Upper lobe of left lung (tissue), 6 donors: ENCODE measurements around the gene PLEKHM1. TPM values are rescaled to one million over a fixed set of nuclear protein-coding genes. Genes with fewer than 3 reads are reported as not detected.
A peak's percentile ranks its signal among the peaks of the same experiment; 100 is the strongest.
"Not testable (repeated sequence)": the region's sequence is repeated elsewhere in the genome, so short reads cannot be mapped to it uniquely, and the experiment has no call there.

Experiments
- ATAC-seq, 2 donors: fragments of 200-7000 bp; cut with Tn5 transposase; one replicate each; pipeline ENCODE4 v1.9.1; 2022; ENCODE audit warnings: mild to moderate bottlenecking in 2 of 2, moderate library complexity in 2 of 2; ENCODE audit not compliant: low FRiP score in 2 of 2
- DNase-seq, 2 donors: peaks; one replicate each; pipeline ENCODE4 v3.0.0-alpha.2; 2019 to 2020
- H3K27ac ChIP-seq, 4 donors: fragments of 200-600 bp; sonication (generic); one replicate each; pipeline ENCODE4 v1.5.1; 2016 to 2019
- H3K27me3 ChIP-seq, 4 donors: fragments of 200-600 bp; sonication (generic); one replicate each; pipeline ENCODE4 v1.5.1; 2017 to 2019
- H3K36me3 ChIP-seq, 4 donors: fragments of 200-600 bp; sonication (generic); one replicate each; pipeline ENCODE4 v1.5.1; 2016 to 2019
- H3K4me1 ChIP-seq, 4 donors: fragments of 200-600 bp; sonication (generic); one replicate each; pipeline ENCODE4 v1.5.1; 2018 to 2019
- H3K4me3 ChIP-seq, 4 donors: fragments of 200-600 bp; sonication (generic); one replicate each; pipeline ENCODE4 v1.5.1; 2017 to 2019; ENCODE audit warnings: mild to moderate bottlenecking in 2 of 4, moderate library complexity in 1 of 4
- H3K9me3 ChIP-seq, 4 donors: fragments of 200-600 bp; sonication (generic); one replicate each; pipeline ENCODE4 v1.5.1; 2018 to 2019
- EP300 ChIP-seq, 4 donors: sonication (generic); formaldehyde crosslinking; IDR thresholded peaks; one replicate each; pipeline ENCODE4 v1.5.1; 2017; ENCODE audit warnings: antibody characterized with exemption in 4 of 4, control low read depth in 2 of 4
- POLR2AphosphoS5 ChIP-seq, 2 donors: sonication (generic); formaldehyde crosslinking; IDR thresholded peaks; one replicate each; pipeline ENCODE4 v1.5.1; 2017; ENCODE audit warnings: antibody characterized with exemption in 2 of 2
- WGBS, 2 donors: methylation state at CpG; one replicate each; pipeline ENCODE4 v1.1.5; 2017 to 2018; 5-methylcytosine and 5-hydroxymethylcytosine counted together
- total RNA-seq, 6 donors: library from RNA; depleted of rRNA in 4 of 6; stranded (reverse); fragments of >200 nt in 4 of 6; gene quantifications; one replicate each; pipeline versions ENCODE4 v1.1.0 to v1.2.1, GENCODE V29; 2016 to 2021
- donor health status: DM: no; HTN: no; CAD: no; lungs with moderate emphysema.
- donor health status: DM: no; HTN: yes; CAD: no; lungs with severe emphysema.

The PLEKHM1 gene
- total RNA-seq, 6 donors from 2014 or later, result 52.1 to 229 (median 72.0) TPM

DNA sequence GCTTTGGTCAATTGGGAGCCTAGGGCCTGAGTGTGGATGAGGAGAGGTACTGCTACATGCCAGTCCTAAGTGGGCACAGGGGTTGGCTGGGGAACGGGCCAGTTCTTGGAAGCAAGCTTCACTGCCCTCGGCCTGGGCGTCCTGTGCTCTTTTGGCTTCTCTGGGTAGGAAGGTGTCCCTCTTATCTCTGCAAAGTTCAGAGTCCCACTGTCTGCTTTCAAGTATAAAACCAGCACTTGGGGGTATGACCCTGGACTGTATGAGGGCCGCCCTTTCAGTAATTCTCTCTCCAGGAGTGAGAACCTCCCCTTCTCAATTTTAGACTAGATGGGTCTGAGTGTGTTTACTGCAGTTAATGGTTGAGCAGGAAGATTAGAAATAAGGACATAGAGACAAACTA lies 1.6 kb upstream of the PLEKHM1 start:
- 98 to 100% methylated on average over 1 to 4 of the region's 4 CpGs for WGBS, 2 donors
- not testable (repeated sequence) for H3K4me3 ChIP-seq, H3K27ac ChIP-seq, DNase-seq, ATAC-seq, H3K36me3 ChIP-seq, H3K9me3 ChIP-seq, H3K27me3 ChIP-seq
- peaks cover 14 to 27% (median 25%) of the 10 kb centered on the region in 4 donors for H3K4me1 ChIP-seq

DNA sequence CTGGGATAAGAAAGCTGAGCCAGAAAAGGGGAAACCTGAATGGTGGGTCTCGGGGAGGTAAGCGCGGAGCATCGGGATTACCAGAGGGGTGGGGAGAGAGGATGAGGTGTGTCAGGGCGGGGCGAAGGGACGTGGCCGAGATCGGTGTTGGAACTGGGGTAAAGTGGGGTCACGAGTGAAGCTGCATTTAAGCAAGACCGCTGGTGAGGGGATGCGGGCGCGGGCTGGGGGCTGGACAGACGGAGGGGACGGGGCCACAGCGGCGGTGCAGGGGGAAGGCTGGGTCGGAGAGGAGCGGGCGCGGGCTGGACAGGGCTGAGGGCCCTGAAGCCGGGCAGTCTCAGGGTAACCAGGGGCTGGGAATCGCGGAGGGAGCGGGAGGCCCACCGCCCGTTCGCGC lies 323 bp downstream of the PLEKHM1 start:
- H3K4me1 ChIP-seq, result peaks cover 20 to 32% (median 28%) of the 10 kb centered on the region in 4 donors
- WGBS, 2 donors, result 0 to 1% methylated on average over 10 to 23 of the region's 30 CpGs
- H3K36me3 ChIP-seq, H3K27me3 ChIP-seq, H3K9me3 ChIP-seq: not testable (repeated sequence)
- peak overlapping the region; percentile 47 to 74 (median 71) for H3K4me3 ChIP-seq
- peak overlapping the region; percentile 90 to 98 (median 94) for H3K27ac ChIP-seq
- peak; percentile 45 to 57 for ATAC-seq
- DNase-seq, result peak in 1 of 2 donors; percentile 54

DNA sequence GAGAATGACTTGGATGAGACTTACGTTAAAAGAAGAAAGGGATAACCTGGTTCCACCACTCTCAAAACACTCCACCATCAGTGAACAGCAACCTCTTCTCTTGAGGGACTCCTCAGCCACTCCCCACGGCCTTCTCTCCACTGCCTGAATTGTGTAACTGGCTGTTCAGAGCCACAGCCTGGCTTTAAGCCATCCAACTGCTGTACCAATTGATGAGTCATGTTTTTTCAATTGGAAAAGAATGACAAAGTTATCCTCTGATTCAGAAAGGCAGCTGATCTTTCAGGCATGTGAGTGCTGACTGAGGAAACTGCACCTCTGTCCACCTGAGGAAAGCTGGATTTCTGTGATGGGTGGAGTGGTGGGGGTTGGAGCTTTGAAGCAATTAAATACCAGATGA lies 2.8 kb downstream of the PLEKHM1 start:
- not testable (repeated sequence) for H3K4me3 ChIP-seq, H3K9me3 ChIP-seq, H3K36me3 ChIP-seq, H3K27me3 ChIP-seq
- WGBS, 2 donors, result 16 to 17% methylated on average over 2 of the region's 2 CpGs
- Histone ChIP-seq H3K4me1 (peaks cover 17 to 47% (median 36%) of the 10 kb centered on the region in 4 donors), H3K27ac (peak overlapping the region; percentile 64 to 97 (median 80))
- peak; percentile 15 to 61 for TF ChIP-seq POLR2AphosphoS5 (IDR thresholded peaks at IDR 0.05)
- TF ChIP-seq EP300 (IDR thresholded peaks at IDR 0.05), result peak in 1 of 4 donors; percentile 3
- DNase-seq (peak in 1 of 2 donors; percentile 93), ATAC-seq (peak; percentile 65 to 66)

GRCh38 chr17:45483591-45484216 lies 6.8 kb downstream of the PLEKHM1 start:
- peaks cover 16 to 38% (median 27%) of the 10 kb centered on the region in 4 donors for H3K4me1 ChIP-seq
- not testable (repeated sequence) for H3K9me3 ChIP-seq, ATAC-seq, H3K36me3 ChIP-seq, H3K4me3 ChIP-seq, DNase-seq, H3K27me3 ChIP-seq
- WGBS, 2 donors, result 63 to 70% methylated on average over 3 to 4 of the region's 5 CpGs
- peak overlapping the region in 2 of 4 donors; percentile 59 to 61 for H3K27ac ChIP-seq

DNA sequence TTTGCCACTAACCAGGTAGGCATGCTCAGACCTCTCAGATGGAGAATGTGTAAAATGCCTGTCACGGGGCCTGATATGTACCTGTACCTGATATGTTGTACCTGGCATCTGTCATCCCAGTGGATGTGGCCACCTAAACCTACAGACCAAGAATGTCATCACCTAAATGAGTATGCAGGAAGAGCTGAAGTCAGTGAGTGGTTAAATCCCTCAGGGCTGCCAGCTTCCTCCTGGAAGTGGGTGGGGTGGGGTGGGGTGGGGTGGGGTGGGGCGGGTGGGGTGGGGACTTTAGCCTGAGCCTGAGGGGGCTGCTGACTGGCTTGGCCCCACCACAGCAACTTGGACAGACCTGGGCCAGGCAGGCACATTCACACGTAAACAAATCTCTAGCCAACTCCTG lies 7.3 kb downstream of the PLEKHM1 start:
- not testable (repeated sequence) for H3K27ac ChIP-seq, H3K9me3 ChIP-seq, H3K36me3 ChIP-seq, DNase-seq, H3K27me3 ChIP-seq, H3K4me3 ChIP-seq, ATAC-seq
- peaks cover 10 to 33% (median 23%) of the 10 kb centered on the region in 4 donors for H3K4me1 ChIP-seq
- 75 to 79% methylated on average over 2 of the region's 3 CpGs for WGBS, 2 donors

DNA sequence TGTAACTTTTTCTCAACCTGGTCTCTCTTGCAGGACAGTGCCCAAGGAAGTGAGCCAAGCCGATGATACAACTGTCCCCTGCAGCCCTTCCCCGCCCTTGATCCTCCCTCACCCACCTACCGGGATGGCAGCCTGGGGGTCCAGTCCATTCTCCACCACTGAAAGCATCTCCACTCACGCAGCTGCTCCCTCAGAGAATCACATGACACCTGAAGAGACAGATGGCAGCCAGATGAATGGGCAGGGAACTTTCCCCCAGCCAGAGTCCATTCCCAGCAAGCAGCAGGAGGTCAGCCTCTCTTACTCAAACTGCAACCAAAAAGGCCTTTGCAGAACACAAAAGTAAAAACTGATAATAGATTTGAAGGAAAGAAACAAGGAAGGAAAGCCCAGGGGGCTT lies 8.2 kb downstream of the PLEKHM1 start:
- 100% methylated on average over 1 of the region's 4 CpGs; no CpG with 5 or more reads in 1 of the 2 donors for WGBS, 2 donors
- H3K27me3 ChIP-seq, H3K9me3 ChIP-seq, ATAC-seq, DNase-seq, H3K36me3 ChIP-seq, H3K4me3 ChIP-seq, H3K27ac ChIP-seq: not testable (repeated sequence)
- peaks cover 6 to 24% (median 14%) of the 10 kb centered on the region in 4 donors for H3K4me1 ChIP-seq

DNA sequence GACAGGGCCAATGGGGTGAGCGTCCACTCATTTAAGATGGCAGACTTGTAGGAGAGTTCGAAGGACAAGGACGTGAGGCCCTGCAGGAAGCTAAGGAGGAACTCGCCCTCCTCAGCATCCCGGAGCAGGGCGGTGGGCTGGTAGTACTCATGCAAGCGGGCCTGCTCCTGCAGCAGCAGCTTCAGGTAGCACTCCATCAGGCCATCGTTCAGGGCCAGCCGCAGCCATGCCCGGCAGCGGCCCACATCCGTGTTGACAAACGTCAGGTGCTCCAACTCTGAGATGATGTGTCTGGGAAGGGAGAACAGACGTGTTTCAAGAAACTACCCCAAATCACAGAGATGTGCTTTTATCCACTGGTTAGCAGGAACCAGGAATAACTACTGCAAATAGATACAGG lies 15.1 kb downstream of the PLEKHM1 start:
- H3K4me1 ChIP-seq, ATAC-seq, H3K4me3 ChIP-seq, H3K9me3 ChIP-seq, H3K27ac ChIP-seq, H3K27me3 ChIP-seq: not testable (repeated sequence)
- 95 to 96% methylated on average over 8 to 13 of the region's 14 CpGs for WGBS, 2 donors
- peak in 1 of 2 donors; percentile 60 for DNase-seq
- peaks cover 3 to 50% (median 20%) of the 10 kb centered on the region in 4 donors for H3K36me3 ChIP-seq

GRCh38 chr17:45472249-45472648 lies 18.3 kb downstream of the PLEKHM1 start:
- not testable (repeated sequence) for H3K27me3 ChIP-seq, H3K9me3 ChIP-seq, H3K4me1 ChIP-seq, H3K4me3 ChIP-seq, DNase-seq, H3K27ac ChIP-seq, ATAC-seq
- WGBS, 2 donors, result 70 to 86% methylated on average over 3 of the region's 3 CpGs
- peaks cover 3 to 60% (median 22%) of the 10 kb centered on the region in 4 donors for H3K36me3 ChIP-seq

GRCh38 chr17:45469204-45469563 lies 21.3 kb downstream of the PLEKHM1 start:
- 59 to 64% methylated on average over 3 to 4 of the region's 4 CpGs for WGBS, 2 donors
- H3K4me3 ChIP-seq, H3K4me1 ChIP-seq, H3K27me3 ChIP-seq, ATAC-seq, H3K27ac ChIP-seq, DNase-seq, H3K9me3 ChIP-seq: not testable (repeated sequence)
- H3K36me3 ChIP-seq, result peaks cover 0 to 36% (median 12%) of the 10 kb centered on the region in 4 donors

GRCh38 chr17:45468293-45469203 lies 22.0 kb downstream of the PLEKHM1 start:
- H3K36me3 ChIP-seq, result peaks cover 0 to 30% (median 12%) of the 10 kb centered on the region in 4 donors
- H3K4me1 ChIP-seq, H3K9me3 ChIP-seq, H3K27me3 ChIP-seq, H3K4me3 ChIP-seq, H3K27ac ChIP-seq: not testable (repeated sequence)
- ATAC-seq (peak in 1 of 2 donors; percentile 21), DNase-seq (peak in 1 of 2 donors; percentile 63)
- 87 to 89% methylated on average over 7 to 8 of the region's 14 CpGs for WGBS, 2 donors
